DOHH2 (cell line): ENCODE measurements around the gene RBM26.

ENCODE experiments used
- EZH2phosphoT487 ChIP-seq: fragments of 200-600 bp; sonication (generic); IDR thresholded peaks from 2 replicates; pipeline ENCODE4 v1.6.1; 2017; ENCODE audit warnings: borderline replicate concordance, mild to moderate bottlenecking, antibody characterized with exemption, low read length, moderate library complexity, mixed read lengths
- TF ChIP-seq, protein P1 (sequence below): fragments of 200-600 bp; sonication (generic); IDR thresholded peaks from one replicate; pipeline ENCODE4 v1.5.1; 2014; ENCODE audit warnings: antibody characterized with exemption, mild to moderate bottlenecking, low read depth, low read length; ENCODE audit not compliant: poor library complexity, severe bottlenecking

DNA sequence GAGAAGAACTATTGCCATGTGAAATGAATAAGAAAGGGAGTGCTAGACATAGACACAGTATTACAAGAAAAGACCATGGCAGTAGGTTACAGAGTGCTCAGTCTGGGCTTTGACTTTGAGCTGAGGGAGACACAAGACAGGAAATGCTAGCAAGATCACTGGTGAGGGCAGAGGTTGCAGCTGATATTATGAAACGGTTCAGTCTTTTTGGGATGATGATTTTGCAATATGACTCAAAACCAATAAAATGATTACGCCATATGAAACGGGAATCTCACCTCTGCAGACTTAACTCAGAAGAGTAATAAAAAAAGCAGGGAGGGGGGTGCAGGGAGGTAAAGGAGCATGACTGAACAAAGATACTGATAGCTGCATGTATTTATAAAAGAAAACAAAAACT is 123.1 kb downstream of the RBM26 start:
- no peak for TF ChIP-seq EZH2phosphoT487
- TF ChIP-seq, protein P1, sequence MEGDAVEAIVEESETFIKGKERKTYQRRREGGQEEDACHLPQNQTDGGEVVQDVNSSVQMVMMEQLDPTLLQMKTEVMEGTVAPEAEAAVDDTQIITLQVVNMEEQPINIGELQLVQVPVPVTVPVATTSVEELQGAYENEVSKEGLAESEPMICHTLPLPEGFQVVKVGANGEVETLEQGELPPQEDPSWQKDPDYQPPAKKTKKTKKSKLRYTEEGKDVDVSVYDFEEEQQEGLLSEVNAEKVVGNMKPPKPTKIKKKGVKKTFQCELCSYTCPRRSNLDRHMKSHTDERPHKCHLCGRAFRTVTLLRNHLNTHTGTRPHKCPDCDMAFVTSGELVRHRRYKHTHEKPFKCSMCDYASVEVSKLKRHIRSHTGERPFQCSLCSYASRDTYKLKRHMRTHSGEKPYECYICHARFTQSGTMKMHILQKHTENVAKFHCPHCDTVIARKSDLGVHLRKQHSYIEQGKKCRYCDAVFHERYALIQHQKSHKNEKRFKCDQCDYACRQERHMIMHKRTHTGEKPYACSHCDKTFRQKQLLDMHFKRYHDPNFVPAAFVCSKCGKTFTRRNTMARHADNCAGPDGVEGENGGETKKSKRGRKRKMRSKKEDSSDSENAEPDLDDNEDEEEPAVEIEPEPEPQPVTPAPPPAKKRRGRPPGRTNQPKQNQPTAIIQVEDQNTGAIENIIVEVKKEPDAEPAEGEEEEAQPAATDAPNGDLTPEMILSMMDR = no peak
